SK-N-SH treated with all-trans-retinoic acid at 6 μM for 48 hours (cell line): ENCODE data around the gene GRIP1.

Experiments used
- ARNTL ChIP-seq: fragments of 450-650 bp; formaldehyde crosslinking; IDR thresholded peaks from 2 replicates; pipeline ENCODE4 v1.5.0; 2020; ENCODE audit warnings: low read depth, mild to moderate bottlenecking, moderate library complexity, borderline replicate concordance
- ISL1 ChIP-seq: fragments of 250-450 bp; sonication (Bioruptor Pico); IDR thresholded peaks from 2 replicates; pipeline ENCODE4 v2.1.2; 2022; ENCODE audit warnings: mild to moderate bottlenecking, moderate library complexity
- PATZ1 ChIP-seq: fragments of 250-450 bp; sonication (Bioruptor Pico); IDR thresholded peaks from 2 replicates; pipeline ENCODE4 v1.8.0; 2020; ENCODE audit warnings: mild to moderate bottlenecking, moderate library complexity, borderline replicate concordance
- RARB ChIP-seq: fragments of 250-450 bp; sonication (Bioruptor Pico); IDR thresholded peaks from 2 replicates; pipeline ENCODE4 v1.8.0; 2021; ENCODE audit warnings: mild to moderate bottlenecking, moderate library complexity
- TSHZ2 ChIP-seq: fragments of 250-450 bp; sonication (Bioruptor Pico); IDR thresholded peaks from 2 replicates; pipeline ENCODE4 v1.5.0; 2020; ENCODE audit warnings: mild to moderate bottlenecking, moderate library complexity
- ZNF565 ChIP-seq: fragments of 450-650 bp; formaldehyde crosslinking; conservative IDR thresholded peaks from 2 replicates; pipeline ENCODE4 v1.5.0; 2020; ENCODE audit warnings: low read depth, mild to moderate bottlenecking, moderate library complexity

- TF ChIP-seq TSHZ2 (CRISPR knock-in tag) = no peak
- no peak for TF ChIP-seq ZNF565 (CRISPR knock-in tag)
- TF ChIP-seq ARNTL = no peak
- TF ChIP-seq ISL1 (CRISPR knock-in tag) = no peak
- no peak for TF ChIP-seq PATZ1
- TF ChIP-seq RARB (CRISPR knock-in tag) = no peak
Measured at GRCh38 chr12:66392266-66392915, 286.5 kb downstream of the GRIP1 start.
